HG03575 (cell line): ENCODE measurements around the gene SCN2B.

Source experiments
- ATAC-seq: cut with Tn5 transposase; IDR thresholded peaks from one replicate; pipeline ENCODE4 v1.9.1; 2021; ENCODE audit not compliant: unreplicated experiment, insufficient number of reproducible peaks, low FRiP score; ENCODE audit errors: extremely low read depth

SCN2B gene

GRCh38 chr11:118120793-118121192 lies 55.6 kb downstream of the SCN2B start:
- ATAC-seq = no peak

GRCh38 chr11:118117790-118118601 lies 58.4 kb downstream of the SCN2B start:
- ATAC-seq = no peak

- no peak for ATAC-seq
These were observed 61.4 kb downstream of the SCN2B start for GRCh38 chr11:118115048-118115447.

- ATAC-seq = no peak
These were observed 62.2 kb downstream of the SCN2B start for GRCh38 chr11:118114266-118114665.

GRCh38 chr11:118112711-118113430 lies 63.6 kb downstream of the SCN2B start:
- ATAC-seq = no peak
